ENCODE data around the gene TRAPPC3.

TRAPPC3 gene

DNA sequence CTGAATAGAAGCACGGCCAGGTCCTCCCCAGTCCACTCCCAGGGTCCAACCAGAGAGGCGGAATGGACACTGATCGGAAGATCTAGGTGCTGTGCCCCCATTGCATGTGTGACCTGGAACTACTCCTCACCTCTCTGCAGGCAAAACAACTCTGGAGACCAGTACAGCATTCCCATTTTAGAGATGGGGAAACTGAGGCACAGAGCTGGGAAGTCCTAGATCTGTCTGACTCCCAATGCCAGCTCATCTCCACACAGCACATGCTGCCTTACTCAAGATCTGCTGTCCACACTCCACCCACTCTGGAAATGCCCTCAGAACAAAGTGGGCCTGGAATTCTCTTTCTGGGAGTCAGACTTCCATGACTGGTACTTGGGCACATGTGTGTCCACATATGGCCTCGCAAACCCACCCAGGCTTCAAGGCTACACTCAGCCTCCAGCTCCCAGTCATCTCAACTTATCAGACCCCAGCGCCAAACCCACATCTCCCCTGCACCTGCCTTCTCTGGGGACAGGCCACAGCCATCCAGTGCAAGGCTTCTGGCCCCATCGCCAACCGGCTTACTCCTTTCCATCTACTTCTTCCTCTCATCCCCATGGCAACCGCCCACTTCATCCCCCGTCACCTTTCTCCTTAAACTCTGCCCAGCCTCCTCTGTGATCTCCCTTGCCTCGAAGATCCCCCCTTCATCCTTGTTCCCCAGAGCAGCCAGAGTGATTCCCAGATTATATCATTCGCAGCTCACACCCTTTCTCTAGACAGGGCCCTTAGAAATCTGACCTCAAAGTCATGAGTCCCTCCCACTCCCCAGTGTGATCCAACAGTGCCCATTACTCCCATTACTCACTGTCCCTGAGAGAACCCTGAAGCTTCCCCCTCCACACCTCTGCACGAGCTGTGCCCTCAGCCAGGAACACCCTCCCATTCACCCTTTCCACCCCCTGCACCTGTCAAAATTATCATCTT lies 26.9 kb downstream of the TRAPPC3 start:
- Histone ChIP-seq H3K79me2 (ENCODE audit: insufficient read depth, low read depth) (no peaks in the 10 kb centered on the region), H3K4me2 (no peak overlapping the region), H3K27ac (no peak overlapping the region), H4K20me1 (ENCODE audit: insufficient read depth) (no peaks in the 10 kb centered on the region), H3K36me3 (ENCODE audit: insufficient read depth) (no peaks in the 10 kb centered on the region), H3K4me1 (ENCODE audit: low read depth, poor library complexity, severe bottlenecking) (no peaks in the 10 kb centered on the region), H3K27me3 (ENCODE audit: insufficient read depth, low read depth) (no peaks in the 10 kb centered on the region), H3K4me3 (IDR thresholded peaks at IDR 0.05; ENCODE audit: insufficient read depth, low read depth, low read length) (no peak overlapping the region), H2AFZ (ENCODE audit: low read depth) (no peak overlapping the region), H3K9ac (no peak overlapping the region)
- TF ChIP-seq, protein P1, sequence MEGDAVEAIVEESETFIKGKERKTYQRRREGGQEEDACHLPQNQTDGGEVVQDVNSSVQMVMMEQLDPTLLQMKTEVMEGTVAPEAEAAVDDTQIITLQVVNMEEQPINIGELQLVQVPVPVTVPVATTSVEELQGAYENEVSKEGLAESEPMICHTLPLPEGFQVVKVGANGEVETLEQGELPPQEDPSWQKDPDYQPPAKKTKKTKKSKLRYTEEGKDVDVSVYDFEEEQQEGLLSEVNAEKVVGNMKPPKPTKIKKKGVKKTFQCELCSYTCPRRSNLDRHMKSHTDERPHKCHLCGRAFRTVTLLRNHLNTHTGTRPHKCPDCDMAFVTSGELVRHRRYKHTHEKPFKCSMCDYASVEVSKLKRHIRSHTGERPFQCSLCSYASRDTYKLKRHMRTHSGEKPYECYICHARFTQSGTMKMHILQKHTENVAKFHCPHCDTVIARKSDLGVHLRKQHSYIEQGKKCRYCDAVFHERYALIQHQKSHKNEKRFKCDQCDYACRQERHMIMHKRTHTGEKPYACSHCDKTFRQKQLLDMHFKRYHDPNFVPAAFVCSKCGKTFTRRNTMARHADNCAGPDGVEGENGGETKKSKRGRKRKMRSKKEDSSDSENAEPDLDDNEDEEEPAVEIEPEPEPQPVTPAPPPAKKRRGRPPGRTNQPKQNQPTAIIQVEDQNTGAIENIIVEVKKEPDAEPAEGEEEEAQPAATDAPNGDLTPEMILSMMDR (conservative IDR thresholded peaks at IDR 0.05; ENCODE audit: low read depth, low read length): no peak

DNA sequence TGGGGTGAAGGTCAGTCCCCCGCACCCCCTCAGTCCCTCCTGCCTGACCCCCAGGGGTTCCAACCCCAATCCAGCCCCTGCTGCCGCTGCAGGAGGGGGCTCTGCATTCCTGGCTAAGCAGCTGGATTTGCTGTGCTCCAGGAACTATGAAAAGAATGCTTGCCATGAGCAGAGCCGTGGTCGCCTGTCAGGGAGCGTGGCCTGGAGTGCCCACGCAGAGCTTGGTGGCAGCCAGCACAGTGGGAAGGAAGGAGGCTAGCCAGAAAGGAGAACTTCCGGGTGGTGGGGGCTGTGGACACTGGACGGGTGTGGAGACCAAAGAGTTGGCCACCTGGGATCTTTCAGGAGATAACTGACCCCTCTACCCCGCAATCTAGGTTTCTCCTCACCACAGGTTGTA lies 29.8 kb downstream of the TRAPPC3 start:
- Histone ChIP-seq H3K9ac (no peak overlapping the region), H4K20me1 (ENCODE audit: insufficient read depth) (no peaks in the 10 kb centered on the region), H3K79me2 (ENCODE audit: insufficient read depth, low read depth) (no peaks in the 10 kb centered on the region), H2AFZ (ENCODE audit: low read depth) (no peak overlapping the region), H3K4me3 (IDR thresholded peaks at IDR 0.05; ENCODE audit: insufficient read depth, low read depth, low read length) (no peak overlapping the region), H3K27me3 (ENCODE audit: insufficient read depth, low read depth) (no peaks in the 10 kb centered on the region), H3K4me2 (no peak overlapping the region), H3K27ac (no peak overlapping the region), H3K36me3 (ENCODE audit: insufficient read depth) (no peaks in the 10 kb centered on the region), H3K4me1 (ENCODE audit: low read depth, poor library complexity, severe bottlenecking) (no peaks in the 10 kb centered on the region)
- TF ChIP-seq, protein P1 (conservative IDR thresholded peaks at IDR 0.05; ENCODE audit: low read depth, low read length): no peak

DNA sequence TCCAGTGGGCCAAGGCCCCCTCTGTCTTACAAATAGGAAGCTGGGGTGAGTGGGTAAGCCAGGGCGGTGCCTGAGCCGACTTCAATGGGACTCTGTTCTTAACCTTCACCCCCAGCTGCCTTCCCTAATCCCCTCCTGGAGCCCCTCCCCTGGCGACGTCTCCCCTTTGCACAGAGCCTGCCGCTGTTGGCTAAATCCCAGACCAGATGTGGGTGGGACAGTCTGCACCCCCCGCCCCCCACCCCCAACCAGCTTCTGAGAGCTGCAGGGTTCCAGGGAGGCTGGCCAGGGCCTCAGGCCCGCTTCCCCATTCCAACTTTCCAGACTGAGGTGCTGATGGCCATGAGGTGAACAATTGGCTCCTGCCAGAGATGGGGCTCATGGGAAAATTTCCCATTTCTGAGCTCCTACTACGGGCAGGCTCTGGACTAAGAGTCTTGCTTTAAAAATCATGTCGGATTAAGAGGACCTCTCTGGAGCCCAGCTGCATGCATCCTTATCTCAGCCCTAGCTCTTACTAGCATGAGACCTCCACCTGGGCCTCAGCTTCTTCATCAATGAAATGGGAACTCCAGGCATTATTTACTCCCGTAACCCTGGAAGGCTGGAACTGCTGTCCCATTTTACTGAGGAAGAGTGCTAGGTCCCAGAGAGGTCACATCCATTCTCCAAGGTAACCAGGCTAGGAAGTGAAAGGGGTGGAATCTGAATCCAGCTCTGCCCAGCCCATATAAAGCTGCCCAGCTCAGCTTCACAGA lies 30.7 kb downstream of the TRAPPC3 start:
- Histone ChIP-seq H3K4me2 (no peak overlapping the region), H3K27me3 (ENCODE audit: insufficient read depth, low read depth) (no peaks in the 10 kb centered on the region), H3K4me3 (IDR thresholded peaks at IDR 0.05; ENCODE audit: insufficient read depth, low read depth, low read length) (no peak overlapping the region), H3K9ac (no peak overlapping the region), H3K79me2 (ENCODE audit: insufficient read depth, low read depth) (no peaks in the 10 kb centered on the region), H3K27ac (no peak overlapping the region), H2AFZ (ENCODE audit: low read depth) (no peak overlapping the region), H4K20me1 (ENCODE audit: insufficient read depth) (no peaks in the 10 kb centered on the region), H3K36me3 (ENCODE audit: insufficient read depth) (no peaks in the 10 kb centered on the region), H3K4me1 (ENCODE audit: low read depth, poor library complexity, severe bottlenecking) (no peaks in the 10 kb centered on the region)
- TF ChIP-seq, protein P1 (conservative IDR thresholded peaks at IDR 0.05; ENCODE audit: low read depth, low read length): no peak

DNA sequence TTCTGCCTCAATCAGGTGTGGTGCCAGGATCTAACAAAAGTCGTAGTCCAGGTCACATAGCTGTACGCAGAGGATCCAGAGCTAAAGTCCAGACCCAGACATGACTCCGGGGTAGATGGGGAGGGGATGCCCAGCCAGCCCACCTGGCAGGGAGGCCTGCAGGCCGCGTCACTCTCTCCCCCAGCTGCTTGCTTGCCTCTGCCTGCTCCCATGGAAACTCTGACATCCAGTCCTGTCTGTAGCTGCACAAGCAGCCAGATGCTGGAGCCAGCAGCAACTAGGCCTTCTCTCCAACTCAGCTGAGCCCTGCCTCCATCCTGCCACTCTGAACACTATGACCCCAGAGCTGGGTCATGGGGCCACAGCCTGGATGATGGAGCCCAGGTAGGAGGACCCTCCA lies 32.4 kb downstream of the TRAPPC3 start:
- Histone ChIP-seq H3K4me2 (no peak overlapping the region), H3K36me3 (ENCODE audit: insufficient read depth) (no peaks in the 10 kb centered on the region), H4K20me1 (ENCODE audit: insufficient read depth) (no peaks in the 10 kb centered on the region), H3K79me2 (ENCODE audit: insufficient read depth, low read depth) (no peaks in the 10 kb centered on the region), H3K27me3 (ENCODE audit: insufficient read depth, low read depth) (no peaks in the 10 kb centered on the region), H3K4me3 (IDR thresholded peaks at IDR 0.05; ENCODE audit: insufficient read depth, low read depth, low read length) (no peak overlapping the region), H3K27ac (no peak overlapping the region), H3K4me1 (ENCODE audit: low read depth, poor library complexity, severe bottlenecking) (no peaks in the 10 kb centered on the region), H2AFZ (ENCODE audit: low read depth) (no peak overlapping the region), H3K9ac (no peak overlapping the region)
- TF ChIP-seq, protein P1 (conservative IDR thresholded peaks at IDR 0.05; ENCODE audit: low read depth, low read length): no peak

Measured in KMS-11 (cell line).